Endometrial microvascular endothelial cells (primary cell): ENCODE measurements around the gene TELO2. TPM values are rescaled to one million over a fixed set of nuclear protein-coding genes. Genes with fewer than 3 reads are reported as not detected.

Experiments
- in situ Hi-C: cut with HindIII; loops from 2 replicates; pipeline ENCODE4 v1.10.0; 2017; ENCODE audit warnings: low sequenced_read_pairs, low pct_unique_long_range_greater_than_20kb; ENCODE audit errors: inconsistent ontology term
- total RNA-seq: library from RNA; depleted of rRNA; stranded (reverse); fragments of >200 nt; gene quantifications from one replicate; pipeline ENCODE4 v1.2.3, GENCODE V29; 2015; ENCODE audit errors: inconsistent ontology term

Gene TELO2
- total RNA-seq: 21.8 TPM

- in situ Hi-C loops: loop anchor here (25.0 kb wide), 1 partner anchor 106 kb away; no protein-coding TSS in a partner anchor
Observed at GRCh38 chr16:1492923-1493745, at the start of gene TELO2. TELO2 (plus strand) TSS chr16:1493360; CDS start chr16:1494282, 922 bp downstream.

- in situ Hi-C loops: no loop called here
Observed at GRCh38 chr16:1443403-1443973, 49.7 kb upstream of the TELO2 start.

GRCh38 chr16:1443980-1444729 lies 49.0 kb upstream of the TELO2 start, which contains the start of gene CCDC154:
CCDC154 (minus strand) TSS chr16:1444556; CDS start chr16:1444322, 234 bp downstream.
- in situ Hi-C loops: no loop called here

- in situ Hi-C loops: no loop called here
Observed at GRCh38 chr16:1444730-1445517, 48.2 kb upstream of the TELO2 start.

GRCh38 chr16:1445518-1446203 lies 47.5 kb upstream of the TELO2 start:
- in situ Hi-C loops: no loop called here

GRCh38 chr16:1446296-1447080 lies 46.7 kb upstream of the TELO2 start:
- in situ Hi-C loops: no loop called here

GRCh38 chr16:1447965-1448364 lies 45.2 kb upstream of the TELO2 start:
- in situ Hi-C loops: no loop called here

GRCh38 chr16:1448536-1449116 lies 44.5 kb upstream of the TELO2 start:
- in situ Hi-C loops: no loop called here

GRCh38 chr16:1449201-1449788 lies 43.9 kb upstream of the TELO2 start:
- in situ Hi-C loops: no loop called here

- in situ Hi-C loops: no loop called here
Observed at GRCh38 chr16:1450218-1450617, 42.9 kb upstream of the TELO2 start.

GRCh38 chr16:1450841-1451240 lies 42.3 kb upstream of the TELO2 start:
- in situ Hi-C loops: no loop called here

GRCh38 chr16:1451702-1452392 lies 41.3 kb upstream of the TELO2 start:
- in situ Hi-C loops: no loop called here

- in situ Hi-C loops: no loop called here
Observed at GRCh38 chr16:1452530-1452929, 40.6 kb upstream of the TELO2 start.

GRCh38 chr16:1453316-1453715 lies 39.8 kb upstream of the TELO2 start:
- in situ Hi-C loops: no loop called here

GRCh38 chr16:1454561-1454960 lies 38.6 kb upstream of the TELO2 start:
- in situ Hi-C loops: no loop called here
